SKM-1 (cell line): ENCODE measurements around the gene ZNF595.
"Not testable (repeated sequence)": the region's sequence is repeated elsewhere in the genome, so short reads cannot be mapped to it uniquely, and the experiment has no call there.

ENCODE experiments used
- DNase-seq: peaks from one replicate; lab custom pipeline; 2025; ENCODE audit not compliant: unreplicated experiment; lab: John Stamatoyannopoulos, UW

The ZNF595 gene

DNA sequence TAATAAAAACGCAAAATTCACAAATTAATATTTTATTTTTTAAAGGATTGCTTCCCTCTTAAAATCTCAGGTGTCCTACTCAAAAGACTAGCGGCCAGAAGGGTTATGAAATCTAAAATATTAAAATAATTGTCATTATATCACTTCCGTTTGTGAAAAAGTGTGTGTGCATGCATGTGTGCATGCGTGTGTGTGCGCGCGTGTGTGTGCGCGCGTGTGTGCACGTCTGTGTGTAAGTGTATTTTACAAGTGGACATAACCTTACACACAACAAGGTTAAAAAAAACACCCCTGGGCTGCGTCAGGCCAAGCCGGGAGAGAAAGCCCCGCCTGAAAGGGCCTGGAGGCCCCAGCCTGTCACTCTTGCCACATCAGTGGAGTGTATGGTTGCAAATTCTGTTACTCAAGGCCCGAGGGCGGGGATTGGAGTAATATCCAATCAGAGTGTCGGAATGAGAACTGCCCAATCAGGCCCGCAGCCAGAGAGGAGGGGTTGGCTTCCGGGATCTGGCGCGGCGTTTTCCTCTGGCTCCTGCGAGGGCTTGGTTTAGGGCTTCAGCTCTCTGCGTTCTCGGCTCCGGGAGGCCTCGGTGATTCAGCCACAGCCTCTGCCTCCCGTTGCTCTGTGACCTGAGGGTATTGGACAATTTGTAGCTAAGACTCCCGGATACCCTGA, at the start of gene ZNF595:
ZNF595 (plus strand) TSS at position 518 of the 676 bp plus-strand sequence. CDS start 168 bp downstream, outside the sequence.
- DNase-seq, result not testable (repeated sequence)

DNA sequence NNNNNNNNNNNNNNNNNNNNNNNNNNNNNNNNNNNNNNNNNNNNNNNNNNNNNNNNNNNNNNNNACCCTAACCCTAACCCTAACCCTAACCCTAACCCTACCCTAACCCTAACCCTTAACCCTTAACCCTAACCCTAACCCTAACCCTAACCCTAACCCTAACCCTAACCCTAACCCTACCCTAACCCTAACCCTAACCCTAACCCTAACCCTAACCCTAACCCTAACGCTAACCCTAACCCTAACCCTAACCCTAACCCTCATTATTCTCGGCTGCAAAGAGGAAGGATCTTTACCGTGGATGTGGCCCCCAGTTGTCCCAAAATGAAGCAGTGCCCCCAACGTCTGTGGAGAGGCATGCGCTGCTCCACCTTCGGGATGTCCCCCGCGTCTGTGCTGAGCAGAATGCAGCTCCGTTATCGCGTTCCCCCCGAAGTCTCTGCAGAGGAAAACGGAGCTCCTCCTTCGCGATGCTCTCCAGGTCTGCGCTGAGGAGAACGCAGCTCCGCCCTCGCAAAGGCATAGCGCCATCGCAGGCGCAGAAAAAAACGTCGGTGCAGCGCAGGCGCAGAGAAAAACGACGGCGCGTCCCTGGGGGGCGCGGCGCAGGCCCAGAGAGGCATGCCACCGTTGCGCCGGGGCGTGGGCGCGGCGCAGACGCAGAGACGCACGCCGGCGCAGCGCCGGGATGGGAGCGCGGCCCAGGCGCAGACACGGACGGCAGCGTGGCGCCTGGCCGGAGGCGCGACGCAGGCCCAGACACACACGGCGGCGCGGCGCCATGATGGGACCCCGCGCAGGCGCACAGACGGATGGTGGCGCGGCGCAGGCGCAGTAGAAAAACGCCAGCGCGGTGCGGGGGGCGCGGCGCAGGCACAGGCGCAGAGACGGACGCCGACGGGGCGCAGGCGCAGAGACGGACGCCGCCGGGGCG, 42.9 kb upstream of the ZNF595 start:
- DNase-seq, result not testable (repeated sequence)

DNA sequence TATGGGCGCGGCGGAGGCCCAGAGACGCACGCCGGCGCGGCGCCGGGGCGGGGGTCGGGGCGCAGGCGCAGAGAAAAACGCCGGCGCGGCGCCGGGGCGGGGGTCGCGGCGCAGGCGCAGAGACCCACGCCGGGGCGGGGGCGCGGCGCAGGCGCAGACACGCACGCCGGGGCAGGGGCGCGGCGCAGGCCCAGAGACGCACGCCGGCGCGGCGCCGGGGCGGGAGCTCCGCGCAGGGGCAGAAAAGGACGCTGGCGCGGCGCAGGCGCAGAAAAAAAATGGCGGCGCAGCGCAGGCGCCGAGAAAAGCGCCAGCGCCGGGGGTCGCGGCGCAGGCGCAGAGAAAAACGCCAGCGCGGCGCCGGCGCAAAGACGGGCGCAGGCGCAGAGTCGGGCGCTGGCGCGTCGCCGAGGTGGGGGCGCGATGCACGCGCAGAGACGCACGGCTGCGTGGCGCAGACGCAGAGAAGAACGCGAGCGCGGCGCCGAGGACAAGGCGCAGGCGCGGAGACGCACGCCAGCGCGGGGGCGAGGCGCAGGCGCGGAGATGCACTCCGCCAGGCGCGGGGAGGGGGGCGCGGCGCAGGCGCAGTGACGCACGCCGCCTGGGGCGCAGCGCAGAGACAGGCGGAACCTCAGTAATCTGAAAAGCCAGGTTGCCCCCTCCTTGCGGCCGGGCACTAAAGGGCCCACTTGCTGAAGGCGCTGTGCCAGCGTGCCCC, 41.9 kb upstream of the ZNF595 start:
- DNase-seq, result not testable (repeated sequence)

DNA sequence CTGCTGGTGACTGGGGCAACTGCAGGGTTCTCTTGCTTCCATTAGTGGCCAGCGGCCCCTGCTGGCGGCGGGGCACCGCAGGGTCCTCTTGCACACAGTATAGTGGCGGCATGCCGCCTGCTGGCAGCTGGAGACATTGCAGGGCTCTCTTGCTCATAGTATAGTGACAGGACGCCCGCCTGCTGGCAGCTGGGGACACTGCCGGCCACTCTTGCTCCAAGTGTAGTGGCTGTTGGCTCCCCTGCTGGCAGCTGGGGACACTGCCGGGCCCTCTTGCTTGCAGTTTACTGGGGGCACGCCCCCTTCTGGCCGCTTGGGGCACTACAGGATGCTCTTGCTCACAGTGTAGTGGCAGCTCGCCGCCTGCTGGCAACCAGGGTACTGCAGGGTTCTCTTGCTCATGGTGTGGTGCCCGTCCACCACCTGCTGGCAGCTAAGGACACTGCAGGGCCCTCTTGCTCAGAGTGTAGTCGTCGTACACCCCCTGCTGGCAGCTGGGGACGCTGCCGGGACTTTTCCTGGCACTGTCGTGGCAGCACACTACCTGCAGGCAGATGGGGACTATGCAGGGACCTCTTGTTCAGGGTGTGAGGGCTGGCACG, 41.2 kb upstream of the ZNF595 start:
- not testable (repeated sequence) for DNase-seq

DNA sequence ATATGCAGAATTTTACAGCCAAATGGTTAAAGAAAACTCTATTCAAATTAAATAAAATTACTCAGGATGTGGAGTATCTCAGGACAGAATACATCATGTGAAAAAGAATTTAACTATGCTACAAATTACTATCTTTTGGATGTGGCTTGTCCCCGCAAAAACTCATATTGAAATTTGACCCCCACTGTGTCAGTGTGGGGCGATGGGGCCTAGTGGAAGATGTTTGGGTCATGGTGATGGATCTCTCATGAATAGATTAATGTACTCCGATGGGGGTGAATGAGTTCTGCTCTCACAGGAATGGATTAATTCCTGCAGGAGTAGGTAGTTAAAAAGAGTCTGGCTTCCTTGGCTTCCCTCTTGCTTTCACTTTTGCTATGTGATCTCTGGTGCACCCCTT, 35.0 kb upstream of the ZNF595 start:
- not testable (repeated sequence) for DNase-seq

DNA sequence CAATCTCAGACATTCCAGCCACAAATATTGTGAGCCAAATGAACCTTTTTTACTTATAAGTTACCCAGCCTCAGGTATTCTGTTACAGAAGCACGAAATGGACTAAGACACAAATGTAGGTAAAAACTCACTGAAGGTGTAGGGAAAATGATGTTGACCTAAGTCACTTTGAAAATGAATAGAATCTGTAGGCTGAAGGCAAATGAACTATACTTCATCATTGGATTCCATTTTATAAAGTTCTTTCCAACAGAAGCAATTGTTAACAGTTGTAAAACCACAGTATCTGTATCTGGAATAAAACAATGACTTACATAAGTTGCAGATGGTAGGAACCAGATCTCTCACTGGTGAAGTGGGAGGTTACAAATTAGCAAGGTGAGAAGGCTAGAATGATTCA, 34.5 kb upstream of the ZNF595 start:
- not testable (repeated sequence) for DNase-seq

DNA sequence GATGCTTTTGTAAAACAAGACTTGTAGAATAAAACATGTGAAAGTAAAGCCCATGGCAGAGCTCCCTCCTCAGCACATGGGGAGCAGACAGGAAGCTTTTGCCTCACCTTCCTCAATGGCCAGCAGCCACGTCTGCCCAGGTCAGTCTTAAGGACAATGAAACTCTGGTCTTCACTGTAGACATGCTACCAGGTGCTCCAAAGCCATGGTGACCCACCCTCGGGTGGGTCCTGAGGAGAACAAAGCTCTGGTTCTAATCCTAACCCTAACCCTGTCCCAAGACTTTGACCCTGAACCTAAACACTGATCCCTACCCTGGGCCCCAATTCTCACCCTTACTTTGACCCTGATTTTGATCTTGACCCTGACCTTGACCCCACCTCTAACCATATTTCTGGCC, 30.2 kb upstream of the ZNF595 start:
- DNase-seq, result not testable (repeated sequence)

DNA sequence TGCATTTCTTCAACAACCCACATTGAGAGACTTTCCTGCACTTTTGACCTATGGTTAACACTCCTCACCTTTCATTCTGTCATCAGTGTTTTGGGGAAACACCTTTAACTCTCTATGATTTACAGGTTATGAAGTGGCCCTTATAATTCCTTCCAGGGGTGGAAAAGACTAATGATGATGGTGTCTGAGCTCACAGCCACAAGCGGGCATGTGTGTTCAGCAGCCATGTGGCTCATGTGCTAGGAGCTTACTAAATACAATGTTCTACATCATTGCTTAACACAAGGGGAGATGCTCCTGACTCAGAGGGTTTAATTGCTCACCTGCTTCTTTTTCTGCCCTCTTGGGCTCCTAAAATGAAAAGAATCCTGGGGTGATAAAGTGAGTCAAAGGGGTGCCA, 28.8 kb upstream of the ZNF595 start:
- DNase-seq, result not testable (repeated sequence)

DNA sequence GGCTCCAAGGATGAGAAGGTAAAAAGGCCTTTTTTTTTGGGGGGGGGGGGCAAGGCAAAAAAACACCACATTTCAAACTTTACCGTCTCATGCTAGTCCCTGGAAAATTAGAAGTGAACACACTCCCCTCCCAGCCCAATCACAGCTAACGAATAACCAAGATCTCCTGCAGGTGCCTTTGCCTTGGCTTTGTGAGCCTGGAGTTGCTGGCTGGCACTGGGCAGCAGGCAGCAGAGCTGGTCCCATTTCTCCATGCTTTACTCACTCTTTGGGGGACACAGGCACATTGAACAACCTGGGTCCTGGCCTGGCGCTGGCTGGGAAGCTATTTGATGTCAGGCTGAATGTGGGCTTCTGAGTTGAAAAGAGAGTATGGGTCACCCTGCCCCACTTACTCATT, 25.6 kb upstream of the ZNF595 start:
- DNase-seq, result not testable (repeated sequence)

DNA sequence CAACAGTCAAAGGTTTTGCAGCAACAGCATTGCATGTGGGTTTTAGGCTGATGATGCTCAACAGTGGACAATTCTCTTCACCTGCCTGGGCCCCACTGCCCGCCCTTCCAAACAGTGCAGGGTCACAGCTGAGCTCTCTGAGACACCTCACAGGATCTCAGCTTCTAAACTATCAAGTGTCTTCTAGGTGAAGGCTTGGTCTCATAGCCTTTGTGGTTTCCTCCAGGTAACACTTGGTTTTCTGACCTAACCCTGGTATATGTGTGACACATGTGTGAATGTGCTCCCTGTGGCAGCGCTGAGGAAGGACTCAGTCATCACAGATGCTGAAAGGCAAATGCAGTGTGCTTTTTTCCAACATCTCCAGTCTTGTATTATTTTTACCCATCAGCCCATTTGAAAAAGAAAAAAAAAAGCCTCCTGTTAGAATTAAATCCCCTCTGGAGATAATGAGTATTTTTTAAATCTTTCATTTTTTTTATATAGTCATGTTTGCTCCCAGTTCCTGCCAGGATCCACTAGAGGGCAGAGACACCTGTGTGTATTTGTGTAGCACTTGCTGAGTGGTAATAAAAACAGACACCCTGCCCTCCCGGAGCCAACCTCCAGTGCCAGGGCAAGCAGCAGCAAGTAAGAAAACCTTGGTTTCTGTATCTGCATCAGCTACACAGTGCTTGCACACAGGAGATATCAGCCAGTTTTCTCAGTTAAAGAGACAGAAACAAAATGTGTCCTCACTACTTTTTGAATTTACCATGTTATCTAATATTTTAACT, 24.2 kb upstream of the ZNF595 start:
- not testable (repeated sequence) for DNase-seq

DNA sequence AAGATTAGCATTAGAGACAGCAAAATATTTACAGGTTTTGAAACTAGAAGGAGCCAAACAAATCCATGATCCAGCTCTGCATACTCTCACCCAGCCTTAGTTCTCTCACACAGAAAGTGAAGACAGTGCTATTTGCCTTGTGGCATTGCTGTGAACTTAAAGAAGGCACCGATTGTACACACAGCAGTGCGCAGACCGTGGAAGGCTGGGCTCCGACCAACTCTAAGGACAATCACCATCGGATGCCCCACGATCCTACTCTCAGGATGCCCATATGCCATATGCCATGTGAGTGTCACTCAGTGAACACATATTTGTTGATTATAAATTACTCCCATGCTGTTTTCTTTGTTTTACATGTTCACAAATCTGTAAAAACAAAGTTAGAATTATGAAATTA, 19.8 kb upstream of the ZNF595 start:
- not testable (repeated sequence) for DNase-seq

DNA sequence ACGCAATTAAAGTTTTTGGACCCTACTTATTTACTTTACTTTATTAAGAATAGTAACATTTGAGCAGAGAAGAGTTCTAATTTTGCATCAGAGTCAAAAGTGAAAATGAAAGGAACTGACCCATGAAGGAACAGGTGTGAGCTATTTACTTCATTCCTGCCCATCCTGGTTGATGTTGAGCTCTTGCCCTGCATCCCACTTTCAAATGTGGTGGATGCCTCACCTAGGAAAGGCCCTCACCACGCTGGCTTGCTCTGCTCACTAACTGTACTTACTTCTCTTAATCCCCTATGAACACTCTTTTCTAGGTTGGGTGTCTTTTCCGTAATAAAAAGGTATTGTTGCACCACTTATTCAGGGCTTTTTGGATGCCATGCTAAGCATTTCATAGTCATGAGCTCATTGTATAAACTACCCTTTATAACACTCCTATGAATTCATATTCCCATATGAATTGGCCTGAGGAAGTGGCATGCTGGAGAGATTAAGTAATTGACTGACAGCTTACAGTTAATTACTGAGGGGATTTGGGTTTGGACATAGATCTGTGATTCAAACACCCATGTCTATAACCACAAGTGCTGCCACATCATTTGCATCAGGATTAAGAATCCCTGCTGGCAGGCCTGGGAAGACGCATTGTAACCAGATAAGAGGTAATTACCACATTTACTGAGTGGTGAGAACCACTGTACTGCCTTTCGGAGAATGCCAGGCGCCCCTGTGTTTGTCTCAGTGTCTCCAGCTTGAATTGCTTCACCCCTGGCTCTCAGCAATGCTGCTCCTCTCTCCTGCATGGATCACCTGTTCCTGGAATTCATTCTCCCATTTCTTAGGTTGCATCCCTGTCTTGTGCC, 16.3 kb upstream of the ZNF595 start:
- DNase-seq, result not testable (repeated sequence)

DNA sequence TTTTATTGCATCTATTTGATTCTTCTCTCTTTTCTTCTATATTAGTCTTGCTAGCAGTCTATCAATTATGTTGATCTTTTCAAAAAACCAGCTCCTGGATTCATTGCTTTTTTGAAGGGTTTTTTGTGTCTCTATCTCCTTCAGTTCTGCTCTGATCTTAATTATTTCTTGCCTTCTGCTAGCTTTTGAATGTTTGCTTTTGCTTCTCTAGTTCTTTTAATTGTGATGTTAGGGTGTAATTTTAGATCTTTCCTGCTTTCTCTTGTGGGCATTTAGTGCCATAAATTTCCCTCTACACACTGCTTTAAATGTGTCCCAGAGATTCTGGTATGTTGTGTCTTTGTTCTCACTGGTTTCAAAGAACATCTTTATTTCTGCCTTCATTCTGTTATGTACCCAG, 14.9 kb upstream of the ZNF595 start:
- not testable (repeated sequence) for DNase-seq

DNA sequence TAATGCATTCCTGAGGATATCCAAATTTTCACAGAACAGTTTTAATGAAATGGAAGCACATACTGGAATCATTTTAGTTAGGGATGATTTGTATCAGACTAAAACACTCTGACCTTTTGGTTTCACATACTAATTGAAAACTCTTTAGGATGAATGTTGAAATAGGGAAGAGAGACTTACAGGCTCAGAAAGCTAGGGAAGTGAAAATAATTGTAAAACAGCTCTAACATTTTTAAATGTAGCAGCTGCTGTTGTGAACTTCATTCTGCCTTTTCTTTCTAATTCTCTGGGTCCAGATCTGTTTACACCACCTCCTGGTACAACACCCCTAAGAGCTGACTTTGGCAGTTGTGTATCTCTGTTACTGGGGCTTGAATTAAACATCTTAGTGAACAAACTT, 9.7 kb upstream of the ZNF595 start:
- DNase-seq, result not testable (repeated sequence)

DNA sequence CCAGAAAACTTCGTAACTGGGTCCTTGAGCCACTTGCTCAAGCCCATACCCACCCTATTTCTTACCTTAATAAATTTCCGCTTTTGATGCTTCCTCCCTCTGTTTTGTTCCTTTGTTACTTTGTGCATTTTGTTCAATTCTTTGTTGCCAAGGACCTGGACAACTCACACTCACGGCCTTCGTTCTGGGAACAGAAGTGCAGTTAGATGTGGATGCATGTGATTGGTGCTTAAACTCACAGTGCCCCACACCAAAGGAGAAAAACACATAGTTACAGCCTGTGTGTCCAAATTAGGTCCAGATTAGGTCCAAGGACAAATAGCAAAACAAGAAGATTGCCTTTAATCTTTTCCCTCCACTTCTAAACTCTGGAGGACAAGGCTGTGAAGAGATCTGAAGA, 1.9 kb upstream of the ZNF595 start:
- DNase-seq, result not testable (repeated sequence)

DNA sequence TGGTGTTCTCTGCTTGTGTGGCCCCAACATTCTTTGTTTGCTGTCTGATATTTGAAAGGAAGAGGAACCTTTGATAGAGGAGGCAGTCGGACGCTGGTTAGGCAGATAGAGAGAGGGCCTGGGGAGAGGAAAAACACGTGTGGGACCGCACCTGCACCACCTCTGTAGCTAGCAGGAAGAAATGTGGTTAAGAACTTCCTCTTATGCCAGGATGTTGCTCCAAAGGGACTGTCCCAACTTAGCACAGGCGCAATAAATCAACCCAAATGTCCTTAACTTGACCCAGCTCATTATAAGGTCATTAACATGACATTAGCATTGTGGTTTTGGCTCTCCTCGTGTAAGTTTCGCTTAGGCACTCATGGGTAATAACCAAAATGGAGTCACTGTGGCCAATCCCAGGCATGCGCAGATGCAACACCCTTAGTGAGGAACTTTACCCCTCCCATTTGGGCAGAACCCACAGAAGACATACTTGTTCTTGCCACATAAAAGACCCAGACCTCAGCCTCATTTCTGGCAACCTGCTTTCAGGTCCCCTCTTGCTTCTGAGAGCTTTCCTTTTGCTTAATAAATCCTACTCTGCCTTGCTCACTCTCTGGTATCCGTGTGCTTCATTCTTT, 1.4 kb upstream of the ZNF595 start:
- not testable (repeated sequence) for DNase-seq

DNA sequence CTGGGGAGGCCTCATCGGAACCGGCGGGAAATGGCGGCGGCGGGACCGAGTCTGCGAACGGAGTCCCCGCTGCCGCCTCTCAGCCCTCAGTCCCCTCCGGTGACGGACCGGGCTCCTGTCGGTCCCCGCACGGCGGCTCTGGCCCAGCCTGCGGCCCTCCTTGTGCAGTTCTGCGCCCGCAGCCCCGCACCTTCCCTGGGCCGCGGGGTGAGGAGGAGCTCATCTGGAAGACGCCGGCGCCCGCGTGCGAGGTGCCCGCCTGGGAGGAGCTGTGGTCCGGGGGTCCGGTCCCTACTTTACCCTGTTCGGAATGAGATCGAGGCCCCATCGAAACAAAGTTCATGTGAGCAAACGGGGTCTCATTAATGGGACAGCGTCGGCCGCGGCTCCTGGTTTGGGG, 400 bp downstream of the ZNF595 start:
- DNase-seq, result not testable (repeated sequence)

DNA sequence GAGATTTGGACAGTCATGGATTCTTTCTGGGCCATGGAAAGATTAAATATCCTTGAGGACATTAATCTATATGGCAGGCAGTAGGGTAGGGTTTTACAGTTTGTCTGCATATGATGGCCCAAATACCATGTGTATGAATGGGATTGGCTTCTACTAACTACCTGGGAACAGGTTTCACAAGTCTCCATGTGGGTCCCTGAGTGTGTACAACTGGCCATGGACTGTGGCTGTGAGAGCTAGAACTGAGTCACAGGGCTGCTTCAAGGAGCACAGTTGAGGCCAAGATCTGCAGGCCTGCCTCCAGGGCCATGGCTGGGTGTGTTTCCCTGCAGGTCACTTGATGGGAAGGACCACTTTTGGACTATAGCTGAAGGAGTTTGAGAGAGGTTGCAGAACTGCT, 11.6 kb downstream of the ZNF595 start:
- DNase-seq, result not testable (repeated sequence)

DNA sequence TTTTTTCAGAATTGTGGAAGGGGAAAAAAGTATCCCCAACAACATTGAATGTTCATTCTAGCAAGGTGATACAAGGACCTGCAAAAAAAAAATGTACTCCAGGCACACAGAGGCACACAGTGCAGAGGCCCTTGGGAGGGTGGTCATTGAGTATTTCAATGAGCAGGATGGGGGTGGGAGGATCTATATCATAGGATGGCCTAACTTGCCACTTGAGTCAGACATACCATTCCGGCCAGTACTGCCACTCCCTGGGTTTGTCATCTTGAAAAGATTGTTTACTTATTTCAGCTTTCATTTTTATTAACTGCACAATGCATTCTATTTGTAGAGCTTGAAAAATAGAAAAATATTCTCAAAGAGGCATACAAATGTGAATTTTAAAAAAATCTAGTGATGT, 18.7 kb downstream of the ZNF595 start:
- no peak for DNase-seq
